GM11168 (cell line): ENCODE measurements around the gene SMIM38.
"Not testable (repeated sequence)": the region's sequence is repeated elsewhere in the genome, so short reads cannot be mapped to it uniquely, and the experiment has no call there.

Source experiments
- in situ Hi-C: fragments of 300-500 bp; cut with MboI; formaldehyde crosslinking; loops from one replicate; pipeline ENCODE4 v1.12.0; 2022; ENCODE audit warnings: low sequenced_read_pairs; ENCODE audit not compliant: unreplicated experiment

The SMIM38 gene

DNA sequence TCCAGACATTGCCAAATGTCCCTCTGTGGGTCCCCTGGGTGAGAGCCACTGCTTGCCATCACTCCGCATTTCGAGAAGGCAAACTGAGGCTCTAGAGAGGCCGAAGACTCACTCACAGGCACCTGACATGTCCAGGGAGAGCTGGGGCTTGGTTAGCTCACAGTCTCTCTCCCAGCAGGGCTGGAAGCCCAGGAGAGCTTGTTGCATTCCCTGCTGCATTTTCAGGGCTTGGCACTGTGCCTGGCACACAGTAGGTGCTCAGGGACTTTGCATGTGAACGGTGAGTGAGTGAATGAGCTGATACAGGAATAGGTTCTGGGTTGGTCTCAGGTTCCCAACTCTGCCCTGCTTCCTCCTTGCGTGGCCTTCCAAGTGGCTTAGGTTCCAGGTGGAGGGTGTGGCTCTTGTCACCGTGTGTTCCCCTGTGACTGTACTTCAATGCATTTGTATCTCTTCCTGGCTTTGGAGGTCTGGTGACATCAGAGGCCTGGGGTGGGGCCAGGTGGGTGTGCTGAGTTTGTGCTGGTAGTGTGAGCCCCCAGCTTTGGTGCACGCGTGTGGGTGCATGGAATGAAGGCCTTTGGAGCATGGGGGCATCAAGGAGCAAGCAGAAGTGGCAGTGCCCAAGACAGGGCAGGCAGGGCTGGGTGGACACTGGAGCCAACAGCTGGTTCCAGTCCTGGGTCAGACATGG, 18.4 kb upstream of the SMIM38 start:
- in situ Hi-C loops = no loop called here

DNA sequence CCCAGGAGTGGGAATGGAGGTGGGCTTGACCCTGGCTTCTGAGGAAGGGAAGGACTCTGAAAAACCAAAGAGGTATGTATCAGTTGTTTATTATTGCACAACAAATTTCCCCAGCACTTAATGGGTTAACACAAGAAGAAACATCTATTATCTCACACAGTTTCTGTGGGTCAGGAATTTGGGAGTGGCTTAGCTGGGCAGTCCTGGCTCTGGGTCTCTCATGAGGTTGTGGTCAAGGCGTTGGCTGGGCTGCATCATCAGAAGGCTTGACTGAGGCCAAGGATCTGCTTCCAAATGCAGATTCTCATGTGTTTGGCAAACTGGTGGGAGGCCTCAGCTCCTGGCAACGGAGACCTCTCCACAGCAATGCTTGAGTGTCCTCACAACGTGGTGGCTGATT, 17.5 kb upstream of the SMIM38 start:
- in situ Hi-C loops = no loop called here

GRCh38 chr11:69140161-69140560, 15.6 kb upstream of the SMIM38 start:
- in situ Hi-C loops = not testable (repeated sequence)

- in situ Hi-C loops = no loop called here
These were observed 15.1 kb upstream of the SMIM38 start for GRCh38 chr11:69140635-69141034.

- in situ Hi-C loops = no loop called here
These were observed 14.0 kb upstream of the SMIM38 start for GRCh38 chr11:69141742-69142141.

DNA sequence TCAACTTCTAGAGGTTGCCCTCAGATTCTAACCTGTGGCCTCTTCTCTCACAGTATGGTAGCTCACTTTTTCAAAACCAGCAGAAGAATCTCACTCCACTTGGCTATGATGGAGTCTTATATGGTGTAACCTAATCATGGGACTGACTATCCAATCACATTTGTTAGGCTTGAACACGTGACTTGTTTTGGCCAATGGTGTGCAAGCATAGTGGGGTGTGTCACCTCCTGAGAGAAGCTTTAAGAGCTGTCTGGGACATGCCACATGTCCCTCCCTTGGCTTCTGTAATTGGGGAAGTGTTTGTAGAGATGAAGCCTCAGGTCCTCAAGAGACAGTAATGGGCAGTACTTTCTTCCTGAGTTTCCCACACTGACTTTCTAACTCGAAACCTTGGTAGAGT, 12.8 kb upstream of the SMIM38 start:
- in situ Hi-C loops = no loop called here

GRCh38 chr11:69144316-69145049, 11.3 kb upstream of the SMIM38 start:
- in situ Hi-C loops = no loop called here

DNA sequence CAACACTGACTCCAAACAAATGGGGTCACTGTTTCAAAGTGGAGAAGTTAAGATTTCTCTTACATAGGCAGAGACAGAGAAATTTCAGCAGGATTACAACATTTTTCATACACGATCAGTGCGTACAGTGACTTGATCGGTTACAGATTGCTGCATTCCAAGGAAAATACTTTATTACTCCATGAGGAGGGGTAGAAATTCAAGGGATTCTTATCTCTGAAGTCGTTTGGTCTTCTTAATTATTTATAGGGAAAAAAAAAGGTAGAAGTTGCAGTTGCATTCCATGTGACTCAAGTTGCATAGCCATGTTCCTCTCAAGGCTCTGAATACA, 10.7 kb upstream of the SMIM38 start:
- in situ Hi-C loops = no loop called here

GRCh38 chr11:69148377-69148762, 7.4 kb upstream of the SMIM38 start:
- in situ Hi-C loops = no loop called here

DNA sequence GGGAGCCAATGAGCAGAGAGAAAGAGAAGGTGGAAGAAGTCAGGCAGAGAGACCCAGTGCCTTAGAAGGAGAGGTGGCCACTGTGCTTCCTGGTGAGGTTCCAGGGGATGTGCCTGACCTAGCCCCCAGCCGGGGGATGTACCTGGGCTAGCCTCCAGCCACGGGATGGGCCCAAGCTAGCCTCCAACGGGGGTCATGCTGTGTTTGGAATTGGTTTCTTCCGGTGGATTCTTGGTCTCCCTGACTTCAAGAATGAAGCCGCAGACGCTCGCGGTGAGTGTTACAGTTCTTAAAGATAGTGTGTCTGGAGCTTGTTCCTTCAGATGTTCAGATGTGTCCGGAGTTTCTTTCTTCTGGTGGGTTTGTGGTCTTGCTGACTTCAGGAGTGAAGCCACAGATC, 6.9 kb upstream of the SMIM38 start:
- in situ Hi-C loops = no loop called here

GRCh38 chr11:69149338-69150045, 6.2 kb upstream of the SMIM38 start:
- in situ Hi-C loops = not testable (repeated sequence)

- in situ Hi-C loops = no loop called here
These were observed 5.6 kb upstream of the SMIM38 start for GRCh38 chr11:69150175-69150574.

DNA sequence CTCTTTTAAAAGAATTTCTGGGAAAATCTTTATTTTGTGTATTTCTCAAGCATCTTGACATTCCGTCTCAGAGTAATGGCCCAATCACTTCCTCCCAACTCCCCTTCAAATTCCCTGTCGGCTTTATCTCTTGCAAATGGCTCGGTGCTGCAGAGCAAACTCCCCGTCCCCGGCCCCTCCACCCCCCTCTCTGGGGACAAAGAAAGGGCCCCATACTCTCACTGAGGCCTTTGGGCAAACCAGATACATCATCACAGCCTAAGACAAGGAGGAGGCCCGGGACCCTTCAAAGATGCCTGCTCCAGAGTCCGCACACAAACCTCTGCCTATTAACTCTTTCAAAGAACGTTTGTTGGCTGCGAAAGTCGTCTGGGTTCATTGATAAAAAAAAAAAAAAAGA, 3.9 kb upstream of the SMIM38 start:
- in situ Hi-C loops = no loop called here

DNA sequence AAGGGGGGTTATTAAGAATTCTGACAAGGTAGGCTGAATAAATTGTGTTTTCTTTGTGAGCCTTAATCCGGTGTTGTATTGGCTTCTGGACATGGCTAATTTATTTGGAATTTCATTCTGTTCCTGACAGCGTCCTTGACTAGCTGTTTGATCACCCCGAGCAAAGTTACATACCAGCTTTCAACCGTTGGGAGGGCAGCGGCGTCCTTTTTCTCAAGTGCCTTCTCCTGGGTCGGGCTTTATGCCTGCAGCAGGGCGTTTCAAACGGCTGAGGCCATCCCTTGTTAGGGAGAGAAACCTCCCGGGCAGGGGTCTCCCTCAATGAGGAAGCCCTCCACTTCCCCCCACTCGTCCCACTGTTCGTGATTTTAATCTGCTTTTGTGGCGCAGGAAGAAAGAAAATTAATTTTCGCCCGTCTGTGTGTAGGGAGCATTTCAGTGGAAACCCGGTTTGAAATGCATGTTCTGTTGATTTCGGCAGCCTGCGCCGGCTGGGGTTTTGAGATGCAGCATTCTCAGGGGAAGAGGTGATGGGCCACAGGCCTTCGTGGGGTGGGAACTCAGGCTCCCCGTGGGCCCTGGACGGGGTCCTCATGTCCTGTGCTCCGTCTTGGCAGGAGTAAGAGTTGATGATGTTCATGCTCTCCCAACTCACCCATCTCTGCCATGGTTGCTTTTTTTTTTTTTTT, 2.9 kb upstream of the SMIM38 start:
- in situ Hi-C loops = no loop called here

DNA sequence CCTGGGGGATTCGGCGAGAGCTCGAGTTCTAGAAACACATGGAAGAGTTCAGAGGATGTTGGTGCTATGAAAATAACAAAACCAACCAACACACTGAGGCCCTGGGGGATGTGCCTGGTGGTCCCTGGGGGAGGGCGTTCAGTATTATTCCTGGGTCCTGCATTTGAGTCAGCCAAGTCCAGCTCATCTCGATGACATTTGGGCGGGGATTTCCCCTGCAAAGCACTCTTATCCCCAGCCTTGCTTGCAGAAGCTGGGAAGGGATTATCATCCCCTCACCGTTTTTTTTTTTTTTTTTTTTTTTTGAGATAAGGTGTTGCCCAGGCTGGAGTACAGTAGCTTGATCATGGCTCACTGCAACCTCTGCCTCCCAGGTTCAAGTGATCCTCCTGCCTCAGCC, 2.1 kb upstream of the SMIM38 start:
- in situ Hi-C loops = no loop called here

DNA sequence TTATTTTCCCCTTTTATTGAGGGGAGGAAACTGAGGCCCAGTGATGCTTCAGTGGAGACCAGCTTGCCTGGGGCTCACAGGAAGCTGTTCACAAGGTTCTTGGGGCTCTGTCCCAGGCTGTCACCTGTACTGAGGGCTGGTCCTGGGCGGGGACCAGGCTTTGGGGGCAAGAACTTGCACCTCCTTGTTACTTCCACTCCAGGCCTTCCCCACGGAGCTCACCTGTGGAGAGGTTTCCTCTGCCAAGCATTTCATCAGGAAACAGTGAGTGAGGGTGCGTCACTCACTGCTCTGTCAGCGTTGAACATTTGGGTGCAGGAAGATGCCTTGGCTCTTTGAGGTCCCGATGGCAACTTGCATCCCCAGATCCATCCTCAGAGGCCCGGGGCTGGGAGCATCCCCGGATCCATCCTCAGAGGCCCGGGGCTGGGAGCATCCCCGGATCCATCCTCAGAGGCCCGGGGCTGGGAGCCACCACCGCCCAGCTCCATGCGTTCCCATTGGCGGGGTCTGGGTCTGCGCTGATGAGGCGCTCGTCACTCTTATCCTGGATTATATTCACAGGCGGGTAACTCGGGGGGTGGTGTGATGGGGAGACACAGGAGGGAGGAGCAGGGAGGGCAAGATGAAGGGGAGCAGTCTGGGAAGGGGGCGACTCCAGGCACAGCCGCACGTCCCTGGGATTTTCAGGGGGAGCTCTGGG, 1.4 kb upstream of the SMIM38 start:
- in situ Hi-C loops = no loop called here

DNA sequence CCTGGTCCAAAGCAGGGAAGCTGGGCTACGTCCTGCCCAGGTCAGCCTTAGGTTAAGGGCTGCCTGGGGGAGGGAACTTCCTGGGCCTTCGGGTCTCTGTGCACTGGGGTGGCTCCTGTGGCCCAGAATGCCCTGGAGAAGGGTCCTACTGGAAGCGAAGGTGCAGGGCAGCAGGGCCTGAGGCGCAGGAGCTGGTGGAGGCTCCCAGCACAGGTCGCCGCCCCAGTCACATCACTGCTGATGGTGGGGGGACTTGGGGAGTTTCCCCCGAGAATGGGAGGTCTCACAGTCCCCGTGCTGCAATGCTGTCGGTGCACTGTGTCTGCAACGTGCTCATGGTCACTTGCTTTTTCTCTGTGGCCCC, 815 bp upstream of the SMIM38 start:
- in situ Hi-C loops = no loop called here

DNA sequence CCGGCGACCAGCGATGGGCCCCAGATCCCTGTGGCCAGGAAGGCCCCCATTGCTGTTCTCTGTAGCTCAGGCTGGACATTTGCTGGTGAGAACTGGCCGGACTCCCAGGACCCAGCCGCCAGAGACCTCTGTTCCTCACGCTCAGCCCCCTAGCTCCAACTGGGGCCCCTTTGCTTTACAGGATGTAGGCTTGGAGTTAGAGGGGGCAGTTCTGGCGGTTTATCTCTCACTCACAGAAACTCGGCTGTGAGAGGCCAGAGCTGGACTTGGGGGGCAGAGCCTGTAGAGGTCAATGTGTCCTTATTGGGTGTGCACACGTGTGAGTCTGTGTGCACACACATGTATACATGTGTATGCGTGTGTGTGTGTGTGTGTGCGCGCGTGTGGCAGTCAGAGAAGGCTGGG, 502 bp downstream of the SMIM38 start:
- in situ Hi-C loops = no loop called here

GRCh38 chr11:69156673-69157155, 979 bp downstream of the SMIM38 start:
- in situ Hi-C loops = no loop called here

GRCh38 chr11:69157156-69157821, 1.6 kb downstream of the SMIM38 start:
- in situ Hi-C loops = no loop called here
